Peyer's patch (tissue), 4 donors: Measurements from ENCODE around the gene SLC39A10. TPM values are rescaled to one million over a fixed set of nuclear protein-coding genes. Genes with fewer than 3 reads are reported as not detected.

Experiments used
- DNase-seq, 3 donors: peaks; one replicate each; pipeline ENCODE4 v3.0.0-alpha.2; 2017 to 2019
- H3K27ac ChIP-seq, 4 donors: fragments of 200-600 bp; sonication (generic); one replicate each; pipeline ENCODE4 v1.5.1; 2016 to 2019
- H3K27me3 ChIP-seq, 2 donors: fragments of 200-600 bp; sonication (generic); one replicate each; pipeline ENCODE4 v1.5.1; 2019
- H3K36me3 ChIP-seq, 3 donors: fragments of 200-600 bp; sonication (generic); one replicate each; pipeline ENCODE4 v1.5.1; 2016 to 2019
- H3K4me1 ChIP-seq, 4 donors: fragments of 200-600 bp; sonication (generic); one replicate each; pipeline ENCODE4 v1.5.1; 2016 to 2019
- H3K4me3 ChIP-seq, 4 donors: fragments of 200-600 bp; sonication (generic); 1 replicate in 3 of 4; 2 replicates in 1 of 4; pipeline ENCODE4 v1.5.1; 2016 to 2019; ENCODE audit warnings: mild to moderate bottlenecking in 1 of 4
- H3K9me3 ChIP-seq, 4 donors: fragments of 200-600 bp; sonication (generic); one replicate each; pipeline ENCODE4 v1.5.1; 2016 to 2019; ENCODE audit warnings: mild to moderate bottlenecking in 1 of 4
- POLR2A ChIP-seq, 2 donors: fragments of 450-650 bp; IDR thresholded peaks; one replicate each; pipeline ENCODE4 v1.5.1; 2017; ENCODE audit warnings: antibody characterized with exemption in 2 of 2, mild to moderate bottlenecking in 2 of 2, moderate library complexity in 2 of 2
- total RNA-seq, 4 donors: library from RNA; depleted of rRNA; stranded (reverse); fragments of >200 nt; gene quantifications; one replicate each; pipeline ENCODE4 v1.1.0, GENCODE V29; 2016
- TF ChIP-seq, protein P1 (sequence below), 6 experiments: fragments of 450-650 bp in 4 of 6; fragments of 200-600 bp in 2 of 6; sonication (generic) in 1 of 6; IDR thresholded peaks; one replicate each; pipeline ENCODE4 v1.5.1; 2017 to 2019; ENCODE audit warnings: antibody characterized with exemption in 6 of 6, mild to moderate bottlenecking in 3 of 6, moderate library complexity in 1 of 6

Gene SLC39A10
- total RNA-seq, 4 donors from 2014 or later = 6.0 to 30.5 (median 10.3) TPM

- peaks cover 0 to 11% (median 3%) of the 10 kb centered on the region in 4 donors for H3K4me1 ChIP-seq
- H3K9me3 ChIP-seq = no peaks in the 10 kb centered on the region
- H3K27me3 ChIP-seq = no peaks in the 10 kb centered on the region
- no peaks in the 10 kb centered on the region for H3K36me3 ChIP-seq
- TF ChIP-seq POLR2A (IDR thresholded peaks at IDR 0.05) = no peak
- TF ChIP-seq, protein P1, sequence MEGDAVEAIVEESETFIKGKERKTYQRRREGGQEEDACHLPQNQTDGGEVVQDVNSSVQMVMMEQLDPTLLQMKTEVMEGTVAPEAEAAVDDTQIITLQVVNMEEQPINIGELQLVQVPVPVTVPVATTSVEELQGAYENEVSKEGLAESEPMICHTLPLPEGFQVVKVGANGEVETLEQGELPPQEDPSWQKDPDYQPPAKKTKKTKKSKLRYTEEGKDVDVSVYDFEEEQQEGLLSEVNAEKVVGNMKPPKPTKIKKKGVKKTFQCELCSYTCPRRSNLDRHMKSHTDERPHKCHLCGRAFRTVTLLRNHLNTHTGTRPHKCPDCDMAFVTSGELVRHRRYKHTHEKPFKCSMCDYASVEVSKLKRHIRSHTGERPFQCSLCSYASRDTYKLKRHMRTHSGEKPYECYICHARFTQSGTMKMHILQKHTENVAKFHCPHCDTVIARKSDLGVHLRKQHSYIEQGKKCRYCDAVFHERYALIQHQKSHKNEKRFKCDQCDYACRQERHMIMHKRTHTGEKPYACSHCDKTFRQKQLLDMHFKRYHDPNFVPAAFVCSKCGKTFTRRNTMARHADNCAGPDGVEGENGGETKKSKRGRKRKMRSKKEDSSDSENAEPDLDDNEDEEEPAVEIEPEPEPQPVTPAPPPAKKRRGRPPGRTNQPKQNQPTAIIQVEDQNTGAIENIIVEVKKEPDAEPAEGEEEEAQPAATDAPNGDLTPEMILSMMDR (IDR thresholded peaks at IDR 0.05) = no peak
- DNase-seq = no peak
- H3K4me3 ChIP-seq = no peak overlapping the region
- no peak overlapping the region for H3K27ac ChIP-seq
Observed at GRCh38 chr2:195652911-195653310, 4.1 kb upstream of the SLC39A10 start.

GRCh38 chr2:195656161-195656858, 716 bp upstream of the SLC39A10 start:
- H3K4me1 ChIP-seq = peaks cover 0 to 29% (median 3%) of the 10 kb centered on the region in 4 donors
- H3K4me3 ChIP-seq = peak overlapping the region; percentile 85 to 97 (median 92)
- no peaks in the 10 kb centered on the region for H3K27me3 ChIP-seq
- H3K9me3 ChIP-seq = no peaks in the 10 kb centered on the region
- TF ChIP-seq, protein P1 (IDR thresholded peaks at IDR 0.05) = no peak
- no peak for TF ChIP-seq POLR2A (IDR thresholded peaks at IDR 0.05)
- peak overlapping the region; percentile 99 to 100 (median 99) for H3K27ac ChIP-seq
- H3K36me3 ChIP-seq = no peaks in the 10 kb centered on the region
- no peak for DNase-seq

- Histone ChIP-seq H3K9me3 (no peaks in the 10 kb centered on the region), H3K4me1 (peaks cover 0 to 32% (median 3%) of the 10 kb centered on the region in 4 donors), H3K27ac (peak overlapping the region; percentile 99 to 100 (median 99)), H3K36me3 (no peaks in the 10 kb centered on the region), H3K27me3 (no peaks in the 10 kb centered on the region), H3K4me3 (peak overlapping the region; percentile 85 to 97 (median 92))
- peak in 1 of 2 donors; percentile 15 for TF ChIP-seq POLR2A (IDR thresholded peaks at IDR 0.05)
- TF ChIP-seq, protein P1 (IDR thresholded peaks at IDR 0.05) = no peak
- peak; percentile 77 to 88 (median 80) for DNase-seq
Observed at GRCh38 chr2:195657634-195658540, 861 bp downstream of the SLC39A10 start.

DNA sequence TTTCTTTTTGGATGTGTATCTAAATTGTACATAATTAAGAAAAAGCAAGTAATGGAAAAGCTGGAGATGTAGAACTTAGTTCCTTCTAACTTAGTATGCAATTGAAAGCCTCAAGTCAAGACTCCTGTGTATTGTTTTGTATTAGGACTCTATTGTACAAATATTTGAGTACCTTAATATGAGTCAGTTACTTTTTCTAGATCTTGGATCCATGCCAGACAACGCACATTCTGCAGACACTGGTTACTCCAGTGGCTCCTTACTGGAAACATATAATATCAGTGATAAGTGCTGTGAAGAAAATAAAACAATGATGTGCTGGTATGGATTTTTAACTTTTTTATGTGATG, 1.5 kb downstream of the SLC39A10 start:
- peak overlapping the region; percentile 99 to 100 (median 99) for H3K27ac ChIP-seq
- no peak for DNase-seq
- no peaks in the 10 kb centered on the region for H3K27me3 ChIP-seq
- H3K4me1 ChIP-seq = peaks cover 0 to 36% (median 3%) of the 10 kb centered on the region in 4 donors
- H3K36me3 ChIP-seq = no peaks in the 10 kb centered on the region
- TF ChIP-seq, protein P1 (IDR thresholded peaks at IDR 0.05) = no peak
- TF ChIP-seq POLR2A (IDR thresholded peaks at IDR 0.05) = no peak
- peak overlapping the region; percentile 85 to 97 (median 92) for H3K4me3 ChIP-seq
- H3K9me3 ChIP-seq = no peaks in the 10 kb centered on the region

GRCh38 chr2:195659114-195659513, 2.1 kb downstream of the SLC39A10 start:
- no peak for DNase-seq
- peaks cover 0 to 36% (median 3%) of the 10 kb centered on the region in 4 donors for H3K4me1 ChIP-seq

More at GRCh38 chr2:195659114-195659513, 2.1 kb downstream of the SLC39A10 start:
- peak overlapping the region; percentile 99 to 100 (median 99) for H3K27ac ChIP-seq
- TF ChIP-seq POLR2A (IDR thresholded peaks at IDR 0.05) = no peak
- H3K9me3 ChIP-seq = no peaks in the 10 kb centered on the region
- peak overlapping the region; percentile 85 to 97 (median 92) for H3K4me3 ChIP-seq
- H3K36me3 ChIP-seq = no peaks in the 10 kb centered on the region
- no peaks in the 10 kb centered on the region for H3K27me3 ChIP-seq
